GM21529 (cell line): ENCODE results near the gene KLHL34.

Experiments used
- ATAC-seq: cut with Tn5 transposase; IDR thresholded peaks from one replicate; pipeline ENCODE4 v1.9.1; 2021; ENCODE audit not compliant: unreplicated experiment

Gene KLHL34

GRCh38 chrX:21658152-21658737 is at the start of gene KLHL34:
TSS of gene KLHL34 (minus strand) at chrX:21658330. CDS start at chrX:21657788, 542 bp downstream.
- ATAC-seq, result no peak

- no peak for ATAC-seq
Observed at GRCh38 chrX:21705225-21705624, 47.1 kb upstream of the KLHL34 start.

GRCh38 chrX:21702725-21703124 is 44.6 kb upstream of the KLHL34 start:
- no peak for ATAC-seq

- ATAC-seq, result no peak
Observed at GRCh38 chrX:21700967-21701366, 42.8 kb upstream of the KLHL34 start.

GRCh38 chrX:21700275-21700674 is 42.1 kb upstream of the KLHL34 start:
- no peak for ATAC-seq

- no peak for ATAC-seq
Observed at GRCh38 chrX:21699136-21699535, 41.0 kb upstream of the KLHL34 start.

GRCh38 chrX:21698272-21698671 is 40.1 kb upstream of the KLHL34 start:
- ATAC-seq, result no peak

GRCh38 chrX:21691512-21692018 is 33.4 kb upstream of the KLHL34 start:
- no peak for ATAC-seq

- no peak for ATAC-seq
Observed at GRCh38 chrX:21683941-21684340, 25.8 kb upstream of the KLHL34 start.

GRCh38 chrX:21678048-21678612 is 20.0 kb upstream of the KLHL34 start:
- ATAC-seq, result no peak

- no peak for ATAC-seq
Observed at GRCh38 chrX:21675931-21676330, 17.8 kb upstream of the KLHL34 start.

- no peak for ATAC-seq
Observed at GRCh38 chrX:21674430-21675186, 16.5 kb upstream of the KLHL34 start.

GRCh38 chrX:21666679-21667078 is 8.5 kb upstream of the KLHL34 start:
- no peak for ATAC-seq

- ATAC-seq, result no peak
Observed at GRCh38 chrX:21666252-21666651, 8.1 kb upstream of the KLHL34 start.

- no peak for ATAC-seq
Observed at GRCh38 chrX:21662761-21663160, 4.6 kb upstream of the KLHL34 start.

GRCh38 chrX:21661316-21661715 is 3.2 kb upstream of the KLHL34 start:
- ATAC-seq, result no peak

- ATAC-seq, result no peak
Observed at GRCh38 chrX:21660156-21660555, 2.0 kb upstream of the KLHL34 start.

- no peak for ATAC-seq
Observed at GRCh38 chrX:21659320-21659719, 1.2 kb upstream of the KLHL34 start.

GRCh38 chrX:21658746-21659145 is 616 bp upstream of the KLHL34 start:
- ATAC-seq, result no peak

GRCh38 chrX:21657318-21658151 is 595 bp downstream of the KLHL34 start:
- ATAC-seq, result no peak

GRCh38 chrX:21656587-21657317 is 1.4 kb downstream of the KLHL34 start:
- ATAC-seq, result no peak
